ENCODE results near the gene IGDCC3. TPM values are rescaled to one million over a fixed set of nuclear protein-coding genes. Genes with fewer than 3 reads are reported as not detected.
A peak's percentile ranks its signal among the peaks of the same experiment; 100 is the strongest.

Gene IGDCC3
- total and polyA plus RNA-seq, 12 donors, result under 0.01 to 0.57 (median 0.16) TPM; not detected in 4

DNA sequence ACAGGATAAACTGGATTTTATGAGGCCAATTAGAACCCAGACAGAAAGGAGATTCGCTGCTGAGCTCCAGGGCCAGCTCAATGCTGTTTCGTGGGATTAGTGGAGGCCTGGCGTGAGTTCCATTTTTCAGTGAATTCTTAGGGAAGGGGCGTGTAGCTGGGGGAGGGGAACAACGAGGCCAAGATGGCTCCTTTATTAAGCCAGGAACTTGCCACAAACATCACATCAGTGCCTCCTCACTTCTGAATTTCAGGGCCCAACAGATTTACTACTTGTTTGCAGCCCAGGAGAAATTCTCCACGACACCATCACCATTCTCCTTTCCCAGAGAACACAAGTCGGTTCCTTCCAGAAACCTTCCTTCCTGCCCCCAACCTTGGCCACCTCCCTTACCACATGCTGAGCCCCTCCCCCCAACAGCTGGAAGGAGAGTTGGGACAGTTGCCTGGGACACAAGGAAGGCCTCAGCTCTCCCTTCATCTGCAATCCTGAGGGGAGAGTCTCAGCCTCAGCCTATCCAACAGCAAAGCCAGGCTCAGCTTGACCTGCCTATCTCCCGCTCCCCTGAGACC is 39.1 kb upstream of the IGDCC3 start:
- H3K4me1 ChIP-seq, result peaks cover 3 to 34% (median 17%) of the 10 kb centered on the region in 9 donors
- H3K4me3 ChIP-seq, result no peak overlapping the region
- no peaks in the 10 kb centered on the region for H3K36me3 ChIP-seq
- peaks cover 0 to 61% (median 38%) of the 10 kb centered on the region in 7 donors for H3K27me3 ChIP-seq
- no peak for TF ChIP-seq CTCF (IDR thresholded peaks at IDR 0.05)
- DNase-seq (peak; percentile 34 to 54), ATAC-seq (peak; percentile 45 to 81 (median 61))
- intact Hi-C loops (cut with DNase I), result no loop called here
- H3K27ac ChIP-seq, result peak overlapping the region in 5 of 10 donors; percentile 4 to 42 (median 23)
- WGBS, 2 donors, result 55 to 67% methylated on average over 8 of the region's 8 CpGs
- no peaks in the 10 kb centered on the region for H3K9me3 ChIP-seq

DNA sequence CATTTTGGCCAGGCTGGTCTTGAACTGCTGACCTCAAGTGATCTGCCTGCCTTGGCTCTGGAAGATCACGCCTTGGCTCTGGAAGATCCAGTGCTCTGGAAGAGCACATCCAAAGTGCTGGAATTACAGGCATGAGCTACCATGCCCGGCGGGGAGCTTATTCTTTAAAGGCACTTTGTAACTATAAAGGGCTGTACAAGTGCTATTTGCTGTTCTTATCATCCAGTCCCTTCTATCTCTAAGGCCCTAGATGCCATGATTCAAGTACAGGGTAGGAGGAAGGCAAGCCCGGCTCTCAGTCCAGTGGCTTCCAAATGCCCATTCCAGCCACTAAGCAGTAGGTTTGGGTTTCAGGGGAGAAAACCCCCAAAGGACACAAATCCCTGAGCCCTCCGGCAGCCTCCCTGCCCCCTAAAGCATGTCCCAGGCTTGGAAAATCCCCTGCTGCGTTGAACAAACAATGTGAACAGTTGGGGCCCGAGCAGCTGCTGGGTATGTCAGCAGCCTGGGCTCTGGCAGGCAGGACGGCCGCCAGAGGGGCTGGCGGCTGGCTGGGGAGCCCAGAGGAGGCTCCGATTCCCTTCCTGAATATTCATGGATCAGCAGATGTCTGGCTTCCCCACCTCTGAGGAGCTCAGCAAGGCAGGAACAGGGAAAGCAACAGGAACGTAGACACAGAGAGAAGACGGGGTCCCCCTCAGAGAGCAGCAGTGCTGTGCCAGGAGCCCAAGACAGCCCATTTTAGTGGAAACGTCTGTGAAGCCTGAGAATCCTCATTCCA is 37.2 kb upstream of the IGDCC3 start:
- H3K4me1 ChIP-seq, result peaks cover 0 to 20% (median 5%) of the 10 kb centered on the region in 9 donors
- no peak for TF ChIP-seq CTCF (IDR thresholded peaks at IDR 0.05)
- H3K27me3 ChIP-seq, result peaks cover 0 to 59% (median 27%) of the 10 kb centered on the region in 7 donors
- 30 to 34% methylated on average over 14 of the region's 14 CpGs for WGBS, 2 donors
- H3K27ac ChIP-seq, result peak overlapping the region in 6 of 10 donors; percentile 22 to 76 (median 46)
- H3K4me3 ChIP-seq, result no peak overlapping the region
- H3K36me3 ChIP-seq, result no peaks in the 10 kb centered on the region
- DNase-seq, result peak in 1 of 2 donors; percentile 37
- peak; percentile 36 to 67 (median 60) for ATAC-seq
- no peaks in the 10 kb centered on the region for H3K9me3 ChIP-seq
- intact Hi-C loops (cut with DNase I), result no loop called here

- Histone ChIP-seq H3K4me1 (peaks cover 0 to 20% (median 5%) of the 10 kb centered on the region in 9 donors), H3K4me3 (no peak overlapping the region), H3K27me3 (peaks cover 0 to 60% (median 23%) of the 10 kb centered on the region in 7 donors), H3K27ac (no peak overlapping the region), H3K9me3 (no peaks in the 10 kb centered on the region), H3K36me3 (no peaks in the 10 kb centered on the region)
- intact Hi-C loops (cut with DNase I), result no loop called here
- ATAC-seq, result no peak
- 88 to 93% methylated on average over 6 of the region's 6 CpGs for WGBS, 2 donors
- TF ChIP-seq CTCF (IDR thresholded peaks at IDR 0.05), result no peak
- no peak for DNase-seq
These were observed 36.0 kb upstream of the IGDCC3 start for GRCh38 chr15:65413760-65414144.

DNA sequence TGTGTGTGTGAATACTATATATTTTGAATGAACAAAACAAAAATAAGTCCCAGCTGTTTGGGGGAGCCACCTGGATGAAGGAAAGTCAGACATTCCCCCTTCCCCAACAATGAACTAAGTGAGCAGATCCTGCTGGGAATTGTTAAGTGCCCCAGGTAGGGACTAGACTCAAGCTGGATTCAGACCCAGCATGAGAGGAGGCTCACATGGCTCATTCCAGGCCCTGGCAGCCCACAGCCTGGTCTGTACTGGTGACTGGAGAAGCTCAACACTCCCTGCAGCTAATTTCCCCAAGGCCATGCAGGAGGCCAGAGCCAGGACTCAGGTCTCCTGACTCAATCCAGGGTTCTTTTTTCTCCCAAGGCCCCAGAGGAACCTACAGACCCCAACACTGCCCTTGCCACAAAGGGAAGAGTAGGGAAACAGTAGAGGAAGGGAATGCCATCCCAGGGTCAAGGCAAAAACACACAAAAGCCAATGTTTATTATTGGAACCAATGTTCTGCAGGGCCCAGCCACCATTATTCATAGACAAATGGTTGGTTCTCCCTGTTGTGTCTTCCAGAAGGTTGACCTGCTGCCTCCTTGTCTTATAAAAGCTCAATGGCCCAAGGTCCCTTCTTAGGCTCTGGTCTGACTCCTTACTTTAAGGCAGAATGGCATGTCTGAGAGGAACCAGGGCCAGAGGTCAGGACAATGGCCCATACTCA is 35.4 kb upstream of the IGDCC3 start:
- no peak for TF ChIP-seq CTCF (IDR thresholded peaks at IDR 0.05)
- ATAC-seq, result no peak
- intact Hi-C loops (cut with DNase I), result no loop called here
- no peaks in the 10 kb centered on the region for H3K9me3 ChIP-seq
- H3K27ac ChIP-seq, result no peak overlapping the region
- H3K4me3 ChIP-seq, result no peak overlapping the region
- peaks cover 0 to 56% (median 18%) of the 10 kb centered on the region in 7 donors for H3K27me3 ChIP-seq
- H3K4me1 ChIP-seq, result peaks cover 0 to 20% (median 5%) of the 10 kb centered on the region in 9 donors
- no peaks in the 10 kb centered on the region for H3K36me3 ChIP-seq
- no peak for DNase-seq

All from heart right ventricle (tissue), 16 donors.